H1 (cell line): ENCODE measurements around the gene TM4SF20. TPM values are rescaled to one million over a fixed set of nuclear protein-coding genes. Genes with fewer than 3 reads are reported as not detected.

Source experiments
- CTCF ChIA-PET: fragments of 300-600 bp; sonication (Branson Sonifier 250); formaldehyde crosslinking; loops from one replicate; lab custom pipeline; 2021; ENCODE audit not compliant: partially characterized antibody; lab: Charles Lee
- POLR2A ChIA-PET: fragments of 300-600 bp; sonication (Branson Sonifier 250); formaldehyde crosslinking; loops from one replicate; lab custom pipeline; 2021; ENCODE audit warnings: inconsistent platforms; ENCODE audit not compliant: partially characterized antibody; lab: Charles Lee
- DNase-seq, 2 experiments: peaks; one replicate each; pipeline versions ENCODE4 v3.0.0 to v3.0.0-alpha.2; 2010 to 2022; ENCODE audit warnings: low spot score in 2 of 2, low read depth in 1 of 2, mixed read lengths in 1 of 2
- FAIRE-seq: peaks from 2 replicates; lab custom pipeline; 2011; peaks lifted over from hg19 to GRCh38; lab: Jason Lieb, UNC
- H2AFZ ChIP-seq: 2 replicates; pipeline ENCODE4 v1.8.1; 2012; ENCODE audit warnings: low read length, inconsistent platforms
- H2AK5ac ChIP-seq: 2 replicates; pipeline ENCODE4 v1.6.1; 2013; ENCODE audit warnings: low read depth, low read length
- H2BK120ac ChIP-seq: replicated peaks from 2 replicates; pipeline ENCODE3; 2013; ENCODE audit warnings: low read depth, low read length, inconsistent platforms
- H2BK12ac ChIP-seq: 2 replicates; pipeline ENCODE4 v1.6.1; 2013; ENCODE audit warnings: low read depth, low read length
- H2BK15ac ChIP-seq: 2 replicates; pipeline ENCODE4 v1.6.1; 2013; ENCODE audit warnings: low read length
- H2BK20ac ChIP-seq: 2 replicates; pipeline ENCODE4 v1.6.1; 2013; ENCODE audit warnings: low read length
- H2BK5ac ChIP-seq: 2 replicates; pipeline ENCODE4 v1.6.1; 2013; ENCODE audit warnings: low read depth, low read length
- H3K14ac ChIP-seq: 2 replicates; pipeline ENCODE4 v1.6.1; 2013; ENCODE audit warnings: inconsistent platforms; ENCODE audit not compliant: insufficient read length
- H3K18ac ChIP-seq: 2 replicates; pipeline ENCODE4 v1.6.1; 2013; ENCODE audit warnings: low read length; ENCODE audit errors: extremely low read depth
- H3K23ac ChIP-seq: 2 replicates; pipeline ENCODE4 v1.6.1; 2013; ENCODE audit warnings: inconsistent platforms; ENCODE audit not compliant: insufficient read length
- H3K23me2 ChIP-seq: 2 replicates; pipeline ENCODE4 v1.6.1; 2013; ENCODE audit warnings: low read depth, low read length
- H3K27ac ChIP-seq: 2 replicates; pipeline ENCODE4 v1.6.1; 2011; ENCODE audit warnings: low read depth, low read length, inconsistent platforms
- H3K27me3 ChIP-seq, 4 experiments: replicated peaks in 1 of 4; 1 replicate in 1 of 4; 2 replicates in 3 of 4; pipeline versions ENCODE4 v1.6.1 to v1.8.1; 2011 to 2013; ENCODE audit warnings: low read length in 3 of 4, mild to moderate bottlenecking in 3 of 4, inconsistent platforms in 2 of 4, mixed read lengths in 2 of 4, moderate library complexity in 1 of 4; ENCODE audit not compliant: control insufficient read depth in 3 of 4, insufficient read depth in 3 of 4; ENCODE audit errors: extremely low read depth in 1 of 4
- H3K36me3 ChIP-seq, 4 experiments: 2 replicates each; pipeline versions ENCODE4 v1.6.1 to v1.8.1; 2011 to 2013; ENCODE audit warnings: mild to moderate bottlenecking in 4 of 4, low read length in 3 of 4, moderate library complexity in 2 of 4, control low read depth in 1 of 4, inconsistent platforms in 1 of 4; ENCODE audit not compliant: insufficient read depth in 4 of 4, control insufficient read depth in 2 of 4
- H3K4ac ChIP-seq: replicated peaks from 2 replicates; pipeline ENCODE3; 2013; ENCODE audit warnings: low read length, low read depth, mixed read lengths, inconsistent platforms; ENCODE audit not compliant: insufficient read length
- H3K4me1 ChIP-seq, 4 experiments: replicated peaks in 1 of 4; 1 replicate in 1 of 4; 2 replicates in 3 of 4; pipeline versions ENCODE4 v1.6.1 to v1.8.1; 2011 to 2013; ENCODE audit warnings: low read length in 3 of 4, inconsistent platforms in 2 of 4, mixed read lengths in 1 of 4; ENCODE audit not compliant: insufficient read depth in 4 of 4, control insufficient read depth in 3 of 4
- H3K4me2 ChIP-seq, 2 experiments: 2 replicates each; pipeline versions ENCODE4 v1.6.1 to v1.8.1; 2011 to 2013; ENCODE audit warnings: low read depth in 2 of 2, low read length in 2 of 2, control low read depth in 1 of 2, inconsistent platforms in 1 of 2, mild to moderate bottlenecking in 1 of 2; ENCODE audit not compliant: insufficient read depth in 1 of 2
- H3K4me3 ChIP-seq, 4 experiments: fragments of 200-600, 300-600 bp in 1 of 4; sonication (generic), shearing (Covaris generic), sonication (Bioruptor Twin) in 1 of 4; 2 replicates each; pipeline versions ENCODE4 v1.5.1 to v1.8.1; 2011 to 2016; ENCODE audit warnings: low read length in 4 of 4, low read depth in 3 of 4, control low read depth in 2 of 4, inconsistent platforms in 2 of 4, mild to moderate bottlenecking in 2 of 4, mixed read lengths in 1 of 4, moderate library complexity in 1 of 4; ENCODE audit not compliant: insufficient read depth in 2 of 4; ENCODE audit errors: extremely low read depth in 1 of 4
- H3K56ac ChIP-seq: replicated peaks from 2 replicates; pipeline ENCODE3; 2013; ENCODE audit warnings: low read depth, mild to moderate bottlenecking, mixed read lengths, low read length, inconsistent platforms; ENCODE audit not compliant: insufficient read length
- H3K79me1 ChIP-seq: 2 replicates; pipeline ENCODE4 v1.6.1; 2013; ENCODE audit warnings: low read depth, low read length, control low read depth
- H3K79me2 ChIP-seq, 2 experiments: 2 replicates each; pipeline versions ENCODE4 v1.6.1 to v1.8.1; 2012 to 2013; ENCODE audit warnings: low read length in 2 of 2, mild to moderate bottlenecking in 2 of 2, inconsistent platforms in 1 of 2; ENCODE audit not compliant: insufficient read depth in 2 of 2, control insufficient read depth in 1 of 2
- H3K9ac ChIP-seq, 4 experiments: replicated peaks in 1 of 4; 1 replicate in 1 of 4; 2 replicates in 3 of 4; pipeline versions ENCODE4 v1.6.1 to v1.8.1; 2011 to 2013; ENCODE audit warnings: low read depth in 3 of 4, low read length in 3 of 4, control low read depth in 2 of 4, mild to moderate bottlenecking in 2 of 4, moderate library complexity in 2 of 4, inconsistent platforms in 1 of 4; ENCODE audit errors: extremely low read depth in 1 of 4
- H3K9me3 ChIP-seq, 2 experiments: 2 replicates each; pipeline versions ENCODE4 v1.6.1 to v1.8.1; 2012 to 2013; ENCODE audit warnings: mild to moderate bottlenecking in 2 of 2, moderate library complexity in 2 of 2, control low read depth in 1 of 2, inconsistent platforms in 1 of 2, low read depth in 1 of 2, low read length in 1 of 2, mixed read lengths in 1 of 2; ENCODE audit not compliant: insufficient read depth in 2 of 2
- H4K20me1 ChIP-seq, 2 experiments: replicated peaks in 1 of 2; 2 replicates each; pipeline versions ENCODE3 to v1.8.1; 2011 to 2013; ENCODE audit warnings: inconsistent platforms in 2 of 2, low read length in 2 of 2, mild to moderate bottlenecking in 1 of 2; ENCODE audit not compliant: insufficient read depth in 2 of 2, control insufficient read depth in 1 of 2
- H4K5ac ChIP-seq: 2 replicates; pipeline ENCODE4 v1.6.1; 2013; ENCODE audit warnings: low read length, low read depth, mixed read lengths, inconsistent platforms; ENCODE audit not compliant: insufficient read length
- H4K8ac ChIP-seq: 2 replicates; pipeline ENCODE4 v1.8.0; 2013; ENCODE audit warnings: mild to moderate bottlenecking, moderate library complexity, low read length, inconsistent platforms; ENCODE audit not compliant: insufficient read depth; ENCODE audit errors: extremely low read depth
- H4K91ac ChIP-seq: replicated peaks from 2 replicates; pipeline ENCODE3; 2013; ENCODE audit warnings: low read length, mixed read lengths, inconsistent platforms; ENCODE audit not compliant: insufficient read length
- ATF3 ChIP-seq: IDR thresholded peaks from 2 replicates; pipeline ENCODE4 v1.6.1; 2011; ENCODE audit warnings: low read depth, mild to moderate bottlenecking, low read length; ENCODE audit not compliant: insufficient read depth
- CHD2 ChIP-seq: IDR thresholded peaks from 2 replicates; pipeline ENCODE4 v1.6.1; 2012; ENCODE audit warnings: low read length, improper control_type of control experiment
- CTCF ChIP-seq, 3 experiments: IDR thresholded peaks; 1 replicate in 2 of 3; 2 replicates in 1 of 3; pipeline versions ENCODE4 v1.5.1 to v1.6.1; 2011; ENCODE audit warnings: low read length in 3 of 3, mild to moderate bottlenecking in 3 of 3, inconsistent platforms in 2 of 3, low read depth in 1 of 3, moderate library complexity in 1 of 3; ENCODE audit not compliant: insufficient read depth in 1 of 3; ENCODE audit errors: control extremely low read depth in 1 of 3
- KDM4A ChIP-seq: IDR thresholded peaks from one replicate; pipeline ENCODE4 v1.7.1; 2012; ENCODE audit warnings: low read depth, mild to moderate bottlenecking, moderate library complexity, low read length, inconsistent platforms; ENCODE audit not compliant: severe bottlenecking
- KDM5A ChIP-seq: fragments of 200-600 bp; IDR thresholded peaks from 2 replicates; pipeline ENCODE4 v1.7.1; 2012; ENCODE audit warnings: mild to moderate bottlenecking, low read length, inconsistent platforms, mixed read lengths
- NRF1 ChIP-seq: IDR thresholded peaks from 2 replicates; pipeline ENCODE4 v1.6.1; 2011; ENCODE audit warnings: mild to moderate bottlenecking, low read depth, low read length, improper control_type of control experiment
- USF2 ChIP-seq: IDR thresholded peaks from 2 replicates; pipeline ENCODE4 v1.6.1; 2011; ENCODE audit warnings: low read length, improper control_type of control experiment
- WGBS, 2 experiments: shearing (Covaris generic) in 1 of 2; methylation state at CpG; one replicate each; pipeline versions ENCODE4 v1.1.6 to v1.1.7; 2013 to 2015; ENCODE audit warnings: low lambda C conversion rate in 2 of 2, mixed read lengths in 2 of 2, inconsistent platforms in 1 of 2, low coverage in 1 of 2, missing lambda C conversion rate in 1 of 2; ENCODE audit not compliant: insufficient replicate concordance in 2 of 2, insufficient coverage in 1 of 2, insufficient read length in 1 of 2; ENCODE audit errors: extremely low coverage in 1 of 2, missing lambda C conversion rate in 1 of 2; 5-methylcytosine and 5-hydroxymethylcytosine counted together
- polyA plus RNA-seq, 7 experiments: library from polyadenylated mRNA; depleted of rRNA in 3 of 7; stranded (reverse) in 5 of 7; unstranded in 2 of 7; fragments of >200 nt in 5 of 7; fragments of 200-250 nt in 2 of 7; gene quantifications; 1 replicate in 5 of 7; 2 replicates in 1 of 7; 4 replicates in 1 of 7; pipeline versions ENCODE4 v1.2.1 to v1.2.3, GENCODE V29; 2011 to 2013; ENCODE audit warnings: missing spikeins in 2 of 7, mixed read lengths in 2 of 7
- total RNA-seq: library from RNA; stranded (reverse); fragmentation: NEBNext Ultra II Directional; extraction: Animal tissue kit (Norgen Biotek cat#: 25700); gene quantifications from 2 replicates; pipeline ENCODE4 v1.2.1, GENCODE V29; 2021

TM4SF20 gene
- total and polyA plus RNA-seq, 2 of the 8 experiments (the other 6 are each of a cell fraction or from before 2014, with no cell fraction given), result not detected

GRCh38 chr2:227406177-227407031 is 27.3 kb upstream of the TM4SF20 start:
- Histone ChIP-seq H4K8ac (no peak overlapping the region), H4K91ac (no peak overlapping the region), H3K27ac (no peak overlapping the region), H3K36me3 (no peaks in the 10 kb centered on the region), H3K14ac (no peak overlapping the region), H2AFZ (peak overlapping the region; percentile 55; the same call in 1 of the 2 replicates), H4K5ac (no peak overlapping the region), H3K18ac (no peak overlapping the region), H3K9me3 (no peaks in the 10 kb centered on the region), H3K79me2 (no peaks in the 10 kb centered on the region), H2BK5ac (no peak overlapping the region), H3K4ac (no peak overlapping the region), H3K79me1 (no peaks in the 10 kb centered on the region), H3K23me2 (no peaks in the 10 kb centered on the region), H3K27me3 (no peaks in the 10 kb centered on the region), H2BK12ac (no peak overlapping the region), H3K56ac (no peak overlapping the region), H3K4me2 (no peak overlapping the region), H2BK20ac (no peak overlapping the region), H3K4me1 (no peaks in the 10 kb centered on the region), H3K23ac (no peak overlapping the region), H3K4me3 (no peak overlapping the region), H4K20me1 (no peaks in the 10 kb centered on the region), H3K9ac (no peak overlapping the region), H2AK5ac (no peak overlapping the region), H2BK120ac (no peak overlapping the region), H2BK15ac (no peak overlapping the region)
- POLR2A ChIA-PET, result no interaction called here
- CTCF ChIA-PET, result interaction anchor here (0.7 to 4.6 kb wide), 40 partner anchors 9 to 360 kb away, joined by 3 to 35 read pairs (median 4); partner anchors contain the start of genes SCYGR1, SCYGR2 and TM4SF20
- DNase-seq (peak; percentile 51 to 53), FAIRE-seq (peak; percentile 86)
- 38% methylated on average over 7 of the region's 7 CpGs; no CpG with 5 or more reads in 1 of the 2 experiments for WGBS, 2 experiments
- TF ChIP-seq CTCF (IDR thresholded peaks at IDR 0.05; ENCODE audit: control extremely low read depth in 1 of 3, insufficient read depth in 1 of 3, low read depth in 1 of 3, low read length in 3 of 3) (peak; percentile 50 to 86 (median 77)), KDM5A (no peak), NRF1 (no peak), ATF3 (no peak), USF2 (no peak), CHD2 (no peak), KDM4A (no peak)
